Trophoblast cell (in vitro differentiated cells and primary cell): ENCODE data around the gene FXYD6.

Source experiments
- DNase-seq, 2 donors: peaks; one replicate each; pipeline ENCODE4 v3.0.0-alpha.2; 2016
- H2AFZ ChIP-seq: 2 replicates; pipeline ENCODE4 v1.6.1; 2013; ENCODE audit warnings: low read length, moderate library complexity, mild to moderate bottlenecking; ENCODE audit not compliant: insufficient read depth, poor library complexity
- H2AK5ac ChIP-seq: 2 replicates; pipeline ENCODE4 v1.6.1; 2013; ENCODE audit warnings: mild to moderate bottlenecking, low read length
- H2BK120ac ChIP-seq: 2 replicates; pipeline ENCODE4 v1.6.1; 2013; ENCODE audit warnings: low read length, mild to moderate bottlenecking, moderate library complexity; ENCODE audit not compliant: insufficient read depth, poor library complexity
- H2BK12ac ChIP-seq: 2 replicates; pipeline ENCODE4 v1.6.1; 2013; ENCODE audit warnings: mild to moderate bottlenecking, low read length, moderate library complexity
- H2BK5ac ChIP-seq: 2 replicates; pipeline ENCODE4 v1.6.1; 2013; ENCODE audit warnings: low read length, low read depth, moderate library complexity, mild to moderate bottlenecking; ENCODE audit not compliant: poor library complexity
- H3K14ac ChIP-seq: 2 replicates; pipeline ENCODE4 v1.6.1; 2013; ENCODE audit warnings: mild to moderate bottlenecking, low read length
- H3K18ac ChIP-seq: 2 replicates; pipeline ENCODE4 v1.6.1; 2013; ENCODE audit warnings: mild to moderate bottlenecking, low read length
- H3K23ac ChIP-seq: 2 replicates; pipeline ENCODE4 v1.6.1; 2013; ENCODE audit warnings: low read length
- H3K27ac ChIP-seq: 2 replicates; pipeline ENCODE4 v1.5.1; 2013; ENCODE audit warnings: low read depth, mild to moderate bottlenecking, inconsistent platforms, low read length, moderate library complexity
- H3K27me3 ChIP-seq: 2 replicates; pipeline ENCODE4 v1.6.1; 2013; ENCODE audit warnings: inconsistent platforms, mild to moderate bottlenecking, low read length, moderate library complexity; ENCODE audit not compliant: insufficient read depth
- H3K36me3 ChIP-seq, 2 experiments: 1 replicate in 1 of 2; 2 replicates in 1 of 2; pipeline ENCODE4 v1.6.1; 2013; ENCODE audit warnings: low read length in 2 of 2, mild to moderate bottlenecking in 2 of 2, moderate library complexity in 1 of 2; ENCODE audit not compliant: insufficient read depth in 2 of 2, control insufficient read depth in 1 of 2
- H3K4ac ChIP-seq: 2 replicates; pipeline ENCODE4 v1.6.1; 2013; ENCODE audit warnings: low read depth, mild to moderate bottlenecking, low read length, moderate library complexity
- H3K4me1 ChIP-seq, 2 experiments: 1 replicate in 1 of 2; 2 replicates in 1 of 2; pipeline ENCODE4 v1.6.1; 2013; ENCODE audit warnings: low read length in 2 of 2, mild to moderate bottlenecking in 2 of 2, moderate library complexity in 1 of 2; ENCODE audit not compliant: insufficient read depth in 2 of 2, control insufficient read depth in 1 of 2
- H3K4me2 ChIP-seq: 2 replicates; pipeline ENCODE4 v1.6.1; 2013; ENCODE audit warnings: inconsistent platforms, mild to moderate bottlenecking, low read length, moderate library complexity
- H3K4me3 ChIP-seq: 2 replicates; pipeline ENCODE4 v1.5.1; 2013; ENCODE audit warnings: mild to moderate bottlenecking, low read depth, low read length, inconsistent platforms
- H3K79me1 ChIP-seq: one replicate; pipeline ENCODE4 v1.6.1; 2013; ENCODE audit warnings: low read length
- H3K79me2 ChIP-seq: 2 replicates; pipeline ENCODE4 v1.6.1; 2013; ENCODE audit warnings: low read length, mild to moderate bottlenecking; ENCODE audit not compliant: control insufficient read depth, insufficient read depth, poor library complexity
- H3K9ac ChIP-seq: 2 replicates; pipeline ENCODE4 v1.6.1; 2013; ENCODE audit warnings: mild to moderate bottlenecking, low read length
- H3K9me3 ChIP-seq: 2 replicates; pipeline ENCODE4 v1.6.1; 2013; ENCODE audit warnings: low read depth, mild to moderate bottlenecking, control low read depth, inconsistent platforms, low read length; ENCODE audit not compliant: insufficient read depth
- H4K12ac ChIP-seq: 2 replicates; pipeline ENCODE4 v1.6.1; 2013; ENCODE audit warnings: low read depth, mild to moderate bottlenecking, low read length, moderate library complexity
- H4K8ac ChIP-seq: 2 replicates; pipeline ENCODE4 v1.6.1; 2013; ENCODE audit warnings: low read depth, mild to moderate bottlenecking, low read length, moderate library complexity
- H4K91ac ChIP-seq: one replicate; pipeline ENCODE4 v1.6.1; 2013; ENCODE audit warnings: low read depth, mild to moderate bottlenecking, low read length, moderate library complexity
- WGBS: extraction: QIAGEN DNeasy Blood & Tissue Kit; methylation state at CpG from one replicate; pipeline ENCODE4 v1.1.7; 2013; ENCODE audit warnings: missing lambda C conversion rate; ENCODE audit not compliant: insufficient read length, insufficient coverage; ENCODE audit errors: extremely low coverage; 5-methylcytosine and 5-hydroxymethylcytosine counted together

Gene FXYD6

GRCh38 chr11:117843666-117844484 is 32.6 kb downstream of the FXYD6 start:
- Histone ChIP-seq H3K9ac (no peak overlapping the region), H3K79me1 (no peaks in the 10 kb centered on the region), H3K4me3 (no peak overlapping the region), H3K36me3 (no peaks in the 10 kb centered on the region), H4K8ac (no peak overlapping the region), H4K12ac (no peak overlapping the region), H3K4ac (no peak overlapping the region), H3K27me3 (no peaks in the 10 kb centered on the region), H3K79me2 (no peaks in the 10 kb centered on the region), H3K9me3 (no peaks in the 10 kb centered on the region), H3K14ac (no peak overlapping the region), H4K91ac (no peak overlapping the region), H2AFZ (no peak overlapping the region), H3K27ac (no peak overlapping the region), H3K23ac (no peak overlapping the region), H2AK5ac (no peak overlapping the region), H2BK12ac (no peak overlapping the region), H3K4me1 (no peaks in the 10 kb centered on the region), H3K4me2 (no peak overlapping the region), H2BK5ac (no peak overlapping the region), H2BK120ac (no peak overlapping the region), H3K18ac (no peak overlapping the region)
- peak; percentile 59 to 86 for DNase-seq
- WGBS = no CpG with 5 or more reads among the region's 9 CpGs

GRCh38 chr11:117842131-117842941 is 34.1 kb downstream of the FXYD6 start:
- Histone ChIP-seq H3K4me3 (no peak overlapping the region), H4K8ac (no peak overlapping the region), H3K4me1 (no peaks in the 10 kb centered on the region), H3K27me3 (no peaks in the 10 kb centered on the region), H3K9ac (no peak overlapping the region), H3K79me2 (no peaks in the 10 kb centered on the region), H3K4me2 (no peak overlapping the region), H3K14ac (no peak overlapping the region), H3K9me3 (no peaks in the 10 kb centered on the region), H2BK12ac (no peak overlapping the region), H3K23ac (no peak overlapping the region), H3K36me3 (no peaks in the 10 kb centered on the region), H3K79me1 (no peaks in the 10 kb centered on the region), H4K91ac (no peak overlapping the region), H4K12ac (no peak overlapping the region), H2AFZ (no peak overlapping the region), H2AK5ac (no peak overlapping the region), H3K27ac (no peak overlapping the region), H2BK120ac (no peak overlapping the region), H3K18ac (no peak overlapping the region), H2BK5ac (no peak overlapping the region), H3K4ac (no peak overlapping the region)
- WGBS = no CpG with 5 or more reads among the region's 16 CpGs
- peak; percentile 40 to 45 for DNase-seq

- no peak overlapping the region for H3K18ac ChIP-seq
- H3K4me3 ChIP-seq = no peak overlapping the region
- H2BK5ac ChIP-seq = no peak overlapping the region
- H2BK12ac ChIP-seq = no peak overlapping the region
- no CpG with 5 or more reads among the region's 7 CpGs for WGBS
- H4K8ac ChIP-seq = no peak overlapping the region
- H3K79me1 ChIP-seq = no peaks in the 10 kb centered on the region
- no peak overlapping the region for H3K14ac ChIP-seq
- H3K27me3 ChIP-seq = no peaks in the 10 kb centered on the region
- H3K9me3 ChIP-seq = no peaks in the 10 kb centered on the region
- H3K9ac ChIP-seq = no peak overlapping the region
- H3K4ac ChIP-seq = no peak overlapping the region
- H4K12ac ChIP-seq = no peak overlapping the region
- H2AFZ ChIP-seq = no peak overlapping the region
- H3K36me3 ChIP-seq = no peaks in the 10 kb centered on the region
- H3K4me1 ChIP-seq = no peaks in the 10 kb centered on the region
- no peak overlapping the region for H4K91ac ChIP-seq
- no peak overlapping the region for H3K27ac ChIP-seq
- DNase-seq = no peak
- no peak overlapping the region for H3K4me2 ChIP-seq
- H3K79me2 ChIP-seq = no peaks in the 10 kb centered on the region
- H2AK5ac ChIP-seq = no peak overlapping the region
- no peak overlapping the region for H3K23ac ChIP-seq
- no peak overlapping the region for H2BK120ac ChIP-seq
These were observed 34.9 kb downstream of the FXYD6 start for GRCh38 chr11:117841551-117842031.

GRCh38 chr11:117840881-117841550 is 35.4 kb downstream of the FXYD6 start:
- Histone ChIP-seq H3K36me3 (no peaks in the 10 kb centered on the region), H4K12ac (no peak overlapping the region), H3K9me3 (no peaks in the 10 kb centered on the region), H3K14ac (no peak overlapping the region), H2BK12ac (no peak overlapping the region), H2AK5ac (no peak overlapping the region), H3K23ac (no peak overlapping the region), H3K4me3 (no peak overlapping the region), H3K4me2 (no peak overlapping the region), H2BK120ac (no peak overlapping the region), H3K27me3 (no peaks in the 10 kb centered on the region), H3K27ac (no peak overlapping the region), H4K91ac (no peak overlapping the region), H4K8ac (no peak overlapping the region), H2BK5ac (no peak overlapping the region), H3K4ac (no peak overlapping the region), H3K9ac (no peak overlapping the region), H3K18ac (no peak overlapping the region), H3K4me1 (no peaks in the 10 kb centered on the region), H3K79me1 (no peaks in the 10 kb centered on the region), H3K79me2 (no peaks in the 10 kb centered on the region), H2AFZ (no peak overlapping the region)
- no peak for DNase-seq
- WGBS = no CpG with 5 or more reads among the region's 11 CpGs
